NCI-H69 (cell line): ENCODE results near the gene GPR39.
"Not testable (repeated sequence)": the region's sequence is repeated elsewhere in the genome, so short reads cannot be mapped to it uniquely, and the experiment has no call there.

Experiments used
- DNase-seq: peaks from one replicate; lab custom pipeline; 2025; lab: John Stamatoyannopoulos, UW

GPR39 gene

DNA sequence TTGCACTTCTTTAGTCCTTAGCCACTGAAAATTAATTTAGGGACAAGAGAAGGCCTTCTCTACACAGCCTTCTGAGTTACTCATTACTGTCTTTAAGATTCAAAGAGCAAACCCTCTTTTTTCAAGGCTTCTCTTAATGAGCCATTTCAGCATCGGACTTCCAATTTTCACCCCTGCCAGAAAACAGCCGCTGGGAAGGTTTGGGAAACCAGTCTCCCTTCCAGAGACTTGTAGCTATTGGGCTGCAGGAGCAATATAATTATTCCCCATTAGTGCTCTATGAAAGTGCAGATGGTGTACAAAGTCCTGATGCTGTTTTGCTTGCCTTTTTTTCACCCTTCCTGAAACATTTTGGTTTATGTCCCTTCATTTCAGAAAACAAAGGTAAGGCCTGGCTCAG, 79.3 kb downstream of the GPR39 start:
- no peak for DNase-seq

DNA sequence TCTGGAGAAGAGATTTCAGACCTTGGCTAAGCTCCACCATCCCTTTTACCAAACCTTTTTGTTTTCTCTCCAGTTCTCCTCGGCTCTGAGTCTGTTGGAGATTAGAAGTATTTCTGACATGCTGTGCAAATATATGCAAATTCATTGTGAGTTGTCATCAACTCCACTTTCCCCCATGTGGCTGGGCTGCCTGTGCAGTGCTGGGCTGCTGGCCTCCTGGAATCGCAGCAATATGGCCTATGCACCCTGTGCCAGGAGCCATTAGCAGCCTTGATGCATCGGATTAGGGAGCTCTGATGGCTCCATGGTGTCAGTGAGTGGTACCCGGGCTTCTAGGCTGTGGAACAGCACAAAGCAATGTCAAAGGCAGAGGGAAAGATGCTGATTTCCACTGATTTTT, 80.0 kb downstream of the GPR39 start:
- DNase-seq: no peak

DNA sequence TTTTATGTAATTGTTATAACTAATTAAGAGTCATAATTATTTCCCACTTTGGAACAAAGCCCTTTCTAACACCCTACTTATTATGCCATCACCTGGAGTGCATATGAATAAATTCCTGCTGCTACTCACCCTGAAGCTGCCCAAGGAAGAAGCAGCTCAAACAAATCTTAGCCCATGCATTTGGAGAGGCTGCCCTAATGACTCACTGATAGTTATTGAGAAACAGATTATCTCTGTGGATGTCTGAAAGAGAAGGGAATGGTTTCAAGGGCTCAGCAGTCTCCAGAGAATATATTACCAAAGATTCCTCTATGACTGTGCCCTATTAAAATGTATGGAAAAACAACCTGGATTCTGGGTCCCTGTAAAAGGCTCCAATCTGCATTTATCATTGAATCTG, 81.0 kb downstream of the GPR39 start:
- no peak for DNase-seq

DNA sequence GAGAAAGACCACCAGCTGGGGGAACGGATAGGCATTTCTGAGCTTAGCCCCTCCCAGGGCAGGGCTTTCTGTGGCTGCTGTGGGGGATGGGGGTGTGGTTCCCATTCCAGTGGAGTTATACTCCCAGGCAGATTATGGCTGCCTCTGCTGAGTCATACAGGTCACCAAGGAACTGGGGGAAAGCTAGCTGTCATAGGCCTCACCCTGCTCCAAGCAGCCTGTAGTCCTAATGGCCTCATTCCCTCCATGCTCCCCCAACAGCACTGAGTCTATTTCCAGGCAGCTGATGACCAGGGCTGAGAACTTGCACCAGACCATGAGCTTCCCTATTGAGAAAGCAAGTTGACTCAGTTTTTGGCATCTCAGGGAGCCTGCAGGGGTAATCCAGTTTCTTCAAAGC, 87.1 kb downstream of the GPR39 start:
- DNase-seq: no peak

DNA sequence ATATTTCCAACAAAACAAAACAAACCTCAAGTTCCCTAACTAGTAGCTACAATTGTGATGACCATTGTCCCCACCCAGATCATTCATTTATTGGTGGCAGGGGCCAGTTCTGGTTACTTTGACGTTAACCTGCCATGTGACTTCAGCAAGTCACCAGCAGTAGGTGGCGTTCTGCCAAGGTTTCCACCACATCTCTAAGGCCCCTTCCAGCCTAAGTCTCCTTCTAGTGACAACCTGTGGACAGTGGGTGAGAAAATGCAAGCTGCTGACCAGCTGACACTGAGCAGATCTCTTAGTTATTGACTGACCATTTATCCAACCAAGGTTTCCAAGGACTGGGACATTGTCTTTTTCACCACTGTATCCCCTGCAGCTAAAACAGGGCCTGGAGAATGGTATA, 98.4 kb downstream of the GPR39 start:
- no peak for DNase-seq

DNA sequence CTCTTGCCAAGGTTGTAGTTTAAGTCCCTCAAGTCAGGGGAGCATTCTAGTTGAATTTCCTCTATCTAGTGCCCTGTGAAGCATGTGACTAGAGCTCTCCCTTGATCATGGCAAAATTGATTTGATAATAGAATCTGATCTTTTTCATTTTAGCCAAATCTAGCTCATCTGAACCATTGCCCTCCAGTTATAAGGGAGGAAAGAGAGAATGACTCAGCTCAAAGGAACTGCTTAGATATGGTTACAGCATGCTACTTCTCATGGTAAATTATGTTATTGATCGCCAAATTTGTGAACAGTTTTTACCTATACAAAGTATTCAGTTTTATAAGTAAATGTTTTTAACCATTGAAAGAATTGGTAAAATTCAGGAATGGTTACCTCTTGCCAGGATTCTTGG, 100.8 kb downstream of the GPR39 start:
- no peak for DNase-seq

DNA sequence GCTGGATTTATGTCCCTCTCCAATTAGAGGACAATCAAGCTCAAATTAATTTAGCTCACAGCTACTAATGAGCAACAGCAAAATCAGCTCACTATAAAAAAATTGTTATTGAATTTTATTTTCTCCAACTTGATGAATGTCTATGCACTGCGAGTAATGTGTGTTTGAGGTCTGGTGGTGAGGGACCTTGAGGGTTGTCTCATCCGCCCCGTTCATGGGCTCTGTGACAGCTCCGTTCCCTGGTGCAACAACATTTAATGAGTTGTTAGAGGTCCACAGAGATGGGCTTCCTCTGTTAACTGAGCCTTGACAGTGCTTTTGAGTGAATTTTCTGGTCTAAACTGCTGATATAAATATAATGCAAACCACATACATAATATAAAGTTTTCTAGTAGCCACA, 101.7 kb downstream of the GPR39 start:
- DNase-seq: no peak

DNA sequence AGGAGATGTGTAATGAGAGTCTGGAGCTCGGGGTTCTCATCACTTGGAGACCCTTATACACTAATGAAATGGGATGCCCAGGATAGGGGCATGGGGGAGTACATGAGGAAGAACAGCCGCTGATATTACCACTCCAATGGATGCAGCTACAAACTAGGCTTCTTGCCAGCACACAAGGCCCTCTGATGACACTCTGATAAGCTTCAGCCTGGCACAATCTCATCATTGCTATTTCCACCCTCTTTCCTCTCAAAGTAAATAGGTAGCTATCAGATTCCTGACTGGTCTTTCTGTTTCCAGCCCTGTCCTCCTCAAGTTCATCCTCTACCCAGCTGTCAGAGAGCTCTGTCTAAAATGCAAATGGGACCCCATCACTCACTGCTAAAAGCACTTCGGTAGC, 103.0 kb downstream of the GPR39 start:
- DNase-seq: no peak

DNA sequence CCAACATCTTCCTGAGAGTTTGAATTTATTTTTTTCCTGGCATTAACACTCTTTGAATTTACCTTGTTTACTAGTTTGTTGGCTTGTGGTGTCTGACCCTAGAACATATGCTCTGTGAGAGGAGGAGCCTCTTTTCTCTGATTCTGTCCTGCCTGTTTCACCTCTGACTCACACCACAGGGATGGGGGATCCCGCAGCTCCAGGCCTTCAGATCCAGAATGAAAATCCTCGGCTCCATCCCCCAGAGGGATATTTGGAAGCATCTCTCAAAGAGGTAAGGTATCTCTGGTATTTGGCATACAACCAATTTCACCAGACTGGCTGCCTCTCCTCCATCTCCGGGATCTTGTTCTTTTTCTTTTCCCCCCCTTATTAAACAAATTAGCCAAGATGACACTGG, 104.7 kb downstream of the GPR39 start:
- DNase-seq: no peak

DNA sequence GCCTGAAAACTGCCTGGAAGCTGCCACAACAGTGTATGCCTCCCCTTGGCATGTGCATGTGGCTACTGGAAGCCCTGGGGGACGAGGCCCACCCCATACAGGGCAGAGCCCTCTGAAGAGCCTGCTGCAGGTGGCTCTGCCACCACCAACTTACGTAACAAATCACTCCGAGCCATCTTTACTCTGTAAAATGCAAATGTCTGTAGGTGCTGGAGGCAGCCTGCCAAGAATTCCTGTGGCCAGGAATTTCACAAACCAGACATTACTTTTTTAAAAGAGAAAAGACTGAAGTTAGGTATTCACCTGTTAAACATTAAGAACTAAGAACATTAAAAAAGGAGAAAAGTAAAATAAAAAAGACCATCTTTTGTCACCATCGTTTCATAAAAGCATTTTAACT, 106.3 kb downstream of the GPR39 start:
- no peak for DNase-seq

DNA sequence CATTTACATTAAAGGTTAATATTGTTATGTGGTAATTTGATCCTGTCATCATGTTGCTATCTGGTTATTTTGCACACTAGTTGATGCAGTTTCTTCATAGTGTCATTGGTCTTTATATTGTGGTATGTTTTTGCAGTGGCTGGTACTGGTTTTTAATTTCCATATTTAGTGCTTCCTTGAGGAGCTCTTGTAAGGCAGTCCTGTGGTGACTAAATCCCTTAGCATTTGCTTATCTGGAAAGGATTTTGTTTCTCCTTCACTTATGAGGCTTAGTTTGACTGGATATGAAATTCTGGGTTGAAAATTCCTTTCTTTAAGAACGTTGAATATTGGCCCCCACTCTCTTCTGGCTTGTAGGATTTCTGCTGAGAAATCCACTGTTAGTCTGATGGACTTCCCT, 120.5 kb downstream of the GPR39 start:
- DNase-seq: not testable (repeated sequence)

DNA sequence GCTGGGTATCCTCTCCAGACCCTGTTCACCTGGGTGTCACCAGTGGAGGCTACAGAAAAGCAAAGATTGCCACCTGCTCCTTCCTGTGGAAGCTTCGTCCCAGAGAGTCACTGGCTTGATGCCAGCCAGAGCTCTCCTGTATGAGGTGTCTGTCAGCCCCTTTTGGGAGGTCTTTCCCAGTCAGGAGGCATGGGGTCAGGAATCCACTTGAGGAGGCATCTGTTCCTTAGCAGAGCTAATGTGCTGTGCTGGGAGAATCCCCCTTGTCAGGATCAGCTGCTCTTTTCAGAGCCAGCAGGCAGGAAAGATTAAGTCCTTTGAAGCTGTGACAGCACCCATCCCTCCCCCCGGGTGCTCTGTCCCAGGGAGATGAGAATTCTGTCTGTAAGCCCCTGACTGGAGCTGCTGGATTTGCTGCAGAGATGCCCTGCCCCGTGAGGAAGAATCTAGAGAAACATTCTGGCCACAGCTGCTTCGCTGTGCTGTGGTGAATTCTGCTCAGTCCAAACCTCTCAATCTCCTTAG, 121.8 kb downstream of the GPR39 start:
- DNase-seq: no peak

DNA sequence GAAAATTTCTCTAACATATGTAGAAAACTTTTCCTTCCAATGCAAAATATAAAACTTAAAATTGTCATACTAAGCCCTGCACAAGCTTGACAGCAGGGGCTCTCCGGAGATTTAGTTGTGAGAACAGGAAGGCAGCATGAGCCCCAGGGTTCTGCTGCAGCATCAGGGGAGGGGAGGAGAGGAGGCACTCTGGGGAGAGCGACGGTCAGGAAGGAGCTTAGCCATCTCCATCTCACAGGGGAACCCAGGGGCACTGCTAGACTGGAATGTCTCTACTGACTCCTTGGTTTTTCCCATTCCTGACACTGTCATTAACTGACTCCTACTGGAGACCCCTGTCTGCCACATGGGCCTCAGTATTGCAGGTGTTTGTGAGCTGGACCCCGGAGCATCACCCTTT, 123.6 kb downstream of the GPR39 start:
- DNase-seq: no peak

DNA sequence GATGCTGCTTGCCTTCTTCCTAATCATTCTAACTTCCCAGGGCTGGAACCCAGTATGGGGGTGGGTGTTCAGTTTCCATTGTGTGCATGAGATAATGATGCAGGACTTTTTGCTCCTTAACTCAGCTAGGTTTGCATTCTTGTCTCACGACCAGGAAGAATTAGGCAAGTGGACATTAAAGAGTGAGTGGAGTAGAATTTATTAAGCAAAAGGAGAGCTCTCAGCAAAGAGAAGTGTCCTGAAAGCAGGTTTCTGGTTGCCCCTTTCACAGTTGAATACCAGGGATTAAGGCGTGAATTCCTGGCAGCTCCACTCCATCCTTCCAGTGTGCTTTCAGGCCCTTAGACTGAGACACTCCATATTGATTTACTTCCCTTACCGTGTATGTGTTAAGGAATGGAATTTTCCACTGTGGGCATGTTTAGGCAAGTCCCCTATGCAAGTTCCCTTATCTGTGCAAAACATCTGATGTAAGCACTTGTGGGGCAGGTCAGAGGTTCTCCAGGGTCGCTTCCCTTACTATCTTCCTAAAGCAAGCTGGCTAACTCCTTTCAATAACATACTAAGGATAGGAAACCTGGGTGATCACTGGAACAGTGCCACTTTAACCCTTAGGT, 126.5 kb downstream of the GPR39 start:
- no peak for DNase-seq

DNA sequence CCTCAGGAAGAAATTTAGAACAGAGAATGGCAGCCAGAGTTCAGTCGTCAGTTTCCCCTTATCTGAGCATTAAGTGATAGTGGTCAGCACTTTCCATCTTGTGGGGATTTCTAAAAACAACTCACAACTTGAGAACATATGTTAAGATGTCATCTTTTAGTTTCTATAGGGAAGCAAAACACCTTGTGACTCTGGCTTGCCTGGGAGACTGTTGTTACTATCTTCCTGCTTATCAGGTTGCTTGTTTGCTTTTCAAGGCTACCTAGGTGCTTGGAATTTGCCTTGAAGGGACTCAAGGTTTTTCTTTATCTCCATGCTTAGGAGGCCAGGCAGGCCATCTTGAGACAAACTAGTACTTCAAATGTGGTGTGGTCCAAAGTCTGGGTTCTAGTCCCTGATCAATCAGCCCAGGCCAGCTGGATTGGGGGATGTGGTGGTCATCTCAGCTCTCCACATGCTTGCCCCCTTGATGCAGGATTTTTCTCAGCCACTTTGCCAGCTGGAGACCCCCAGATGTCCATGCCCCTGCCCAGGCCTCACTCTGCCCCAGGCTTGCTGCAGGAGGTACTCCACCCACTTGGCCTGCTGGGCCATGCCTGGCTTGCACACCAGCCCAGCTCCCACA, 127.5 kb downstream of the GPR39 start:
- DNase-seq: no peak

DNA sequence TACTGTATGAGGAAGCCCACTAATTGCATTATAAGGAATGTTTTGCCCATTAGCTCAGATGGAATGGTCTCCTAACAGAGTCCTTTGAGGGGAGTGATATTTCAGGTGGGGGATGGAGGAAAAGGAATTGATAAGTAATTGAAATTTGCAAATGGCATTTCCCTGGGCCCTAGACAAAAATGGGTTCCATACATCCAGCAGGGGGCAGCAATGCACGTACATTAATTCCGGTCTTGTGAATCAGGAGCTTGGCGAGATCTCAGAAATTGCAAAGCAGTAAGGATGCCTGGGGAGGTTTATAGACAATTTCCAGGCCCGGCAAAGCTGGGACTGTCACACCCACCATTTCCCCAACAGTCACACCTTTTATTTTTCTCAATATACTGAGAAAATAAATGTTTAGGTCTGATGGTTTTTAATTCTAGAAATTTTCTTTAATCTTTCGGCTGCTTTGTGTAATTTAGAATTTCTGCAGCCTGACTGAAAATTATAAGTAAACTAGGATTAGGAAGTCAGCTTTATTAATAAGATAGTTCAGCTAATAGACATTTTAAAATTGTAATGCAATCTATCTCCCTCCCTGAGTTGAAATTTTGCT, 130.6 kb downstream of the GPR39 start:
- peak; percentile 17 for DNase-seq

DNA sequence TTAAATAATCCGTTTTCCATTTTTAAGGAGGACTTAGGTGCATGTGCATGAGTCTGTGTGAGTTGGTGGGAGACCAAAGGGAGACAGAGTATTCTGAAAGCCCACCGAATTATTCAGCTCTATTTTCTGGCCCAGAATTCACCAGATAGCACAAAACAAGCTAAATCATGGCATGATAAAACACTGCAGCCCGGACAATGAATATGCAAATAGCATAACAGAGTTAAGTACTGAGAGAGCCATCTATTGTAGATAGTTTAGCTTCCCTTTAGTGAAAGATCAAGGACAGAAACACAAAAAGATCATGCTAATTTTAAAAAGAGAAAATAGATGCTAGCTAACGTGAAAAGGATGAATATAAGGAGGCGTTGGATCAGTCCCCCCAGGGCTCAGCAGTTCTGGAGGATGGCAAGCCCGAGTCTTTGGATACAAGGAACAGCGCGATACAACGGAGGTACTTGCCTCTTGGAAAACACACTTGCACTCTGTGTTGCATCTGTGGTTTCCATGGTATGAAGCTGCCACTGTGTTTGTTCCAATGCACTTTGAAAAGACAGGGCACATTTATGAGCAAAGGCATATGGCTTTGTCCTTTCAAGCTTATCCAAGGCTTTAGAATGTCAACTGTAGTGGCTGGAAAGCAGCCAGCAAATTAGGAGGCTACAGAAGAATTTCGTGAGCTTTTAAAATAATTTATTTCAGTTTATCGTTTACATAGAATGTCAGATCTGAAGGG, 133.5 kb downstream of the GPR39 start:
- DNase-seq: no peak

DNA sequence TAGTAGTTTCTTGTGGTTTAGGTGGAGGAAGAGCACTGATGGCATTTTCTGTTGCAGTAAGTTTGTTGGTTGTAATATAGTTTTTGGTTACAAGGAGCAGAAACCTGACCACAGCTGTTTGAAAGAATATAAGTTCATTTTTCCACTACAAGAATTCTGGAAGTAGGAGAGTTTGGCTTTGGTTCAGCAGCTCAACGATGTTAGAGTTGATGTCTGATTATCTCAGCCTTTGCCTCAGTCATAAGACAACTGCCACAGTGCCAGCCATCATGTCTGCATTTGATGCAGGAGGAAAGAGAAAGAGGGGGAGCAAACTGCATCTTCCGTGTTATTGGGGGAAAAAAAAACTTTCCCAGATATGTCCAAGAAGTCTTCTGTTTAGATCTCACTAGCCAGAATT, 134.3 kb downstream of the GPR39 start:
- DNase-seq: no peak

DNA sequence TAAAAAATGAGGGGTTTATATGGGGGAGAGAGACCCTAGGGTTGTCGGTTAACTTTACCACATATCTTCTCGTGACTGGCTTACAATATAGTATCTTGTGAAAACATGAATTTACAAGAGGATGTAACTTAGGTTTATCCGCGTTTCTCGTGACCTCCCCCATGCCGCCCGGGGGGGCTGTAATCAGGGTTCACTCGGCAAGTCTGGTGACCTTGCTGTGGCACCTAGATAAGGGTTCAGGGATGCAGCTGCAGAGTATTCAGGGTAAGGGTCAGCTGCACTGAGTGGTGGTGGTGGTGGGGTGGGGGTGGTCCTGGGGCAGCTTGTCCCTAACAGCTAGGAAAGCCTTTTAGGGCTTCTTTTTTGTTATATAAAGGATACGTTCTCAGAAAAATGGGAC, 141.1 kb downstream of the GPR39 start:
- DNase-seq: no peak

DNA sequence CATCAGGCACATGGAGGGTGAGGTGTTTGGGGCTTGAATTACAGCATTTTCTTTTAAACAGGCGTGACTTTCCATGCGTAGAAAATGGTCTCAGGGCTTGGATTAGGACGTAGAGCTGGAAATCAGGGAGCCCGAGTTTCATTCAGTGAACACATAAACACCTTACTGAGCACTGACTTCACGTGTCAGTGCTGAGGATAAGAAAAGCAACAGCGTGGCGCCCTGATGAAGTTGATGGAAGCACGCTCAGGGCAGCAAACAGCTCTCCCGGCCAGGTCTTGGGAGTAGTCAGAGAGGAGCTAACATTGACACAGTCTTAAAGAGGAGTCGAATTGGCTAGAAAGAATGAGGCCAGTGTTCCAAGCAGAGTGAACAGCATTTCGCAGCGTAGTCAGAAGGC, 142.7 kb downstream of the GPR39 start:
- no peak for DNase-seq

DNA sequence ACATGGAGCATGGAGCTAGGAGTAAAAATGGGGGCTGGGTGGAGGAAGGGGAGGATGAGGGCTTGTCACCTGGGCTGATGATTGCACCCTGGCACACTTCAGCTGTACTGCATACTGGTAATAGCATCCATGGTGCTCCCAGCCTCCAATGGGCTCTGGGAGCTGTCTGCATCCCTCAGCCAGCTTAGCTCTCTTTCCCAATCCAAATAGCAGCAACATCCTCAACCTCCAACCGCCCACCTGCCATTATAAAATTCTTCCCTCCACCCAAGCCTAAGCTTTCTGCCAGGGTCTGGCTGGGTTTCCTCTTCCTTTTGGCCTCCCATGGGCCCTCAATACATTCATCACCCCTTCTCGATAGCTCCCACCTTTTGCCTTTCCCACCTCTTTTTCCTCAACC, 143.3 kb downstream of the GPR39 start:
- DNase-seq: no peak

DNA sequence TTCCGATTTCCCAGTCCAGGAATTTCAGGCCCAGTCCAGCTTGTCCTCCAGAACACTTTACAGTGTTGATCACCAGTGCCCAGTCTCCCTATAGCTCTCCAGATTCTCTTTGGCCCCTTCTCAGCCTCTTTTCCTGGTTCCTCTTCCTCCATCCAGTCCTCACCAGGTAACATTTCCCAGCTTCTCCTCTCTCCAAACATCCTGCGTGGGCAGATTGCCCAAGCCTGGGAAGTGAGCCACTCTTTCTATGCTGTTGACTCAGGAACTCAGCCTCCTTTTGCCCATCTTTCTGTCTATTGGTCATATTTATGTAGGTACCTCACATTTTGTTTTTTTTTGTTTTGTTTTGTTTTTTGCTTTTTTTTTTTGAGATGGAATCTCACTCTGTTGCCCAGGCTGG, 144.0 kb downstream of the GPR39 start:
- no peak for DNase-seq

DNA sequence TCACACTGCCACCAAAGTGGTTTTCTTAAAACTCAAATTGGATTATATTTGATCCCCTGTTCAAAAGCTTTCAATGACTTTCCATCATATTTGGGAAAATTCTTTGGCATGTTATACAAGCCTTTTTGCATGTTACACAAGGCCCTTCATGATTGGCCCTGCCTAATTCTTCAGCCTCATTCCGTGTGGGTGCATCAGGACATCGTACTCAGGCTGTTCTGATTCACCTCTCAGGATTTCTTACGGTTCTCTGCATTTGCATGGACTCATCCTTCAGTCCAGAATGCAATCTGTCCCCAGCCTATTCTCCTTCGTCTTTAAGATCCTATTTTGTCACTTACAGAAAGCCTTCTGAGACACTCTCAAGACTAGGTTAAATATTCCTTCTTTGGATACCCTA, 145.6 kb downstream of the GPR39 start:
- DNase-seq: no peak
